Tibial artery (tissue), 4 donors: Measurements from ENCODE around the gene ATN1.

Source experiments
- DNase-seq, 2 donors: peaks; one replicate each; pipeline ENCODE4 v3.0.0-alpha.2; 2019
- H3K27ac ChIP-seq, 2 donors: fragments of 200-600 bp; sonication (generic) in 1 of 2; 1 replicate in 1 of 2; 2 replicates in 1 of 2; pipeline ENCODE4 v1.5.1; 2018 to 2019; ENCODE audit warnings: mild to moderate bottlenecking in 1 of 2
- H3K27me3 ChIP-seq, 2 donors: fragments of 200-600 bp; sonication (generic) in 1 of 2; one replicate each; pipeline versions ENCODE4 v1.5.1 to v1.6.0; 2016 to 2019
- H3K36me3 ChIP-seq, 3 donors: fragments of 200-600 bp; sonication (generic) in 2 of 3; one replicate each; pipeline ENCODE4 v1.5.1; 2016 to 2019; ENCODE audit warnings: mild to moderate bottlenecking in 2 of 3
- H3K4me1 ChIP-seq, 4 donors: fragments of 200-600 bp; sonication (generic) in 2 of 4; 1 replicate in 3 of 4; 2 replicates in 1 of 4; pipeline ENCODE4 v1.5.1; 2016 to 2019
- H3K4me3 ChIP-seq, 2 donors: fragments of 200-600 bp; sonication (generic) in 1 of 2; 1 replicate in 1 of 2; 2 replicates in 1 of 2; pipeline ENCODE4 v1.5.1; 2018 to 2019; ENCODE audit warnings: mild to moderate bottlenecking in 2 of 2
- H3K9me3 ChIP-seq, 3 donors: fragments of 200-600 bp; sonication (generic) in 1 of 3; one replicate each; pipeline ENCODE4 v1.5.1; 2016 to 2019
- CTCF ChIP-seq, 2 experiments: fragments of 200-600 bp in 1 of 2; fragments of 450-650 bp in 1 of 2; IDR thresholded peaks; one replicate each; pipeline ENCODE4 v1.5.1; 2017 to 2019; ENCODE audit warnings: antibody characterized with exemption in 2 of 2, mild to moderate bottlenecking in 1 of 2, moderate library complexity in 1 of 2
- intact Hi-C: fragments of 100-400 bp; cut with DNase I; formaldehyde crosslinking; loops from one replicate; pipeline ENCODE4 v1.15.0; 2023; ENCODE audit warnings: low total_unique reads

The ATN1 gene

GRCh38 chr12:6894321-6894720 lies 33.4 kb upstream of the ATN1 start:
- Histone ChIP-seq H3K27ac (no peak overlapping the region), H3K4me1 (peaks cover 0 to 15% (median 5%) of the 10 kb centered on the region in 4 donors), H3K4me3 (no peak overlapping the region), H3K9me3 (no peaks in the 10 kb centered on the region), H3K27me3 (peaks cover 0 to 3% of the 10 kb centered on the region in 2 donors), H3K36me3 (no peaks in the 10 kb centered on the region)
- TF ChIP-seq CTCF (IDR thresholded peaks at IDR 0.05), result no peak
- intact Hi-C loops, result no loop called here
- no peak for DNase-seq

GRCh38 chr12:6896846-6897435 lies 30.8 kb upstream of the ATN1 start:
- DNase-seq, result no peak
- TF ChIP-seq CTCF (IDR thresholded peaks at IDR 0.05), result no peak
- H3K27me3 ChIP-seq, result no peaks in the 10 kb centered on the region
- H3K27ac ChIP-seq, result no peak overlapping the region
- no peak overlapping the region for H3K4me3 ChIP-seq
- H3K9me3 ChIP-seq, result no peaks in the 10 kb centered on the region
- intact Hi-C loops, result no loop called here
- H3K36me3 ChIP-seq, result no peaks in the 10 kb centered on the region
- peaks cover 0 to 3% (median 0%) of the 10 kb centered on the region in 4 donors for H3K4me1 ChIP-seq

- no peaks in the 10 kb centered on the region for H3K27me3 ChIP-seq
- intact Hi-C loops, result no loop called here
- peaks cover 0 to 8% (median 0%) of the 10 kb centered on the region in 4 donors for H3K4me1 ChIP-seq
- no peaks in the 10 kb centered on the region for H3K9me3 ChIP-seq
- no peak for DNase-seq
- H3K27ac ChIP-seq, result no peak overlapping the region
- no peaks in the 10 kb centered on the region for H3K36me3 ChIP-seq
- TF ChIP-seq CTCF (IDR thresholded peaks at IDR 0.05), result no peak
- H3K4me3 ChIP-seq, result no peak overlapping the region
Measured at GRCh38 chr12:6899427-6899826, 28.3 kb upstream of the ATN1 start.

- Histone ChIP-seq H3K4me3 (no peak overlapping the region), H3K27ac (no peak overlapping the region), H3K9me3 (no peaks in the 10 kb centered on the region), H3K27me3 (no peaks in the 10 kb centered on the region), H3K4me1 (peaks cover 0 to 10% (median under 1%) of the 10 kb centered on the region in 4 donors), H3K36me3 (no peaks in the 10 kb centered on the region)
- peak in 1 of 2 donors; percentile 57 for DNase-seq
- intact Hi-C loops, result no loop called here
- TF ChIP-seq CTCF (IDR thresholded peaks at IDR 0.05), result no peak
Measured at GRCh38 chr12:6899837-6900519, 27.8 kb upstream of the ATN1 start.

- Histone ChIP-seq H3K27ac (no peak overlapping the region), H3K4me1 (peaks cover 0 to 14% (median 6%) of the 10 kb centered on the region in 4 donors), H3K27me3 (no peaks in the 10 kb centered on the region), H3K4me3 (no peak overlapping the region), H3K9me3 (no peaks in the 10 kb centered on the region), H3K36me3 (peaks cover 0 to 11% (median 7%) of the 10 kb centered on the region in 3 donors)
- intact Hi-C loops, result no loop called here
- no peak for DNase-seq
- no peak for TF ChIP-seq CTCF (IDR thresholded peaks at IDR 0.05)
Measured at GRCh38 chr12:6902448-6902847, 25.3 kb upstream of the ATN1 start.
